Uterus (tissue), 2 donors: ENCODE measurements around the gene CCDC61.

Experiments used
- POLR2A ChIP-seq, 2 donors: fragments of 450-650 bp; IDR thresholded peaks; one replicate each; pipeline ENCODE4 v1.6.1; 2016; ENCODE audit warnings: antibody characterized with exemption in 2 of 2, mild to moderate bottlenecking in 1 of 2, moderate library complexity in 1 of 2
- TF ChIP-seq, protein P1 (sequence below), 4 experiments: fragments of 200-600 bp in 2 of 4; fragments of 450-650 bp in 2 of 4; sonication (generic) in 2 of 4; IDR thresholded peaks; one replicate each; pipeline ENCODE4 v1.5.1; 2016 to 2019; ENCODE audit warnings: antibody characterized with exemption in 4 of 4, mild to moderate bottlenecking in 2 of 4, moderate library complexity in 1 of 4

DNA sequence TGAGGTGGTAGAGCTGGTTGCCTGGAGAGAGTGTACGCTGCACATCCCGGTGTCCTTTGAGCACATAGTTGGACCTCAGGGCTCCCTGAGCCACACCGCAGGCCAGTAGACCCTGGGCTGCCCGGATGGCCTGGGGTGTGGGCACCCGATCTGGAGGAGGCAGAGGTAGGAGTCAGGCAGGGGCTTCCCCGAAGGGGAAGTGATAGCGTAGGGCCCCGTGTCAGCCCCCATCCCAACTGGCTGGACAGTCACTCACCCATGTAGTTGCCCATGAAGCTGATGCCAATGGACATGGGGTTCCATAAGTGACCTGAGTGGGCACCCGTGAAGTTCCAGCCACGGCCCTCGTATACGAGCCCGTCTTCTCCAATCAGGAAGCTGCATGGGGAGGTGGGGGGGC is 24.0 kb downstream of the CCDC61 start:
- TF ChIP-seq, protein P1, sequence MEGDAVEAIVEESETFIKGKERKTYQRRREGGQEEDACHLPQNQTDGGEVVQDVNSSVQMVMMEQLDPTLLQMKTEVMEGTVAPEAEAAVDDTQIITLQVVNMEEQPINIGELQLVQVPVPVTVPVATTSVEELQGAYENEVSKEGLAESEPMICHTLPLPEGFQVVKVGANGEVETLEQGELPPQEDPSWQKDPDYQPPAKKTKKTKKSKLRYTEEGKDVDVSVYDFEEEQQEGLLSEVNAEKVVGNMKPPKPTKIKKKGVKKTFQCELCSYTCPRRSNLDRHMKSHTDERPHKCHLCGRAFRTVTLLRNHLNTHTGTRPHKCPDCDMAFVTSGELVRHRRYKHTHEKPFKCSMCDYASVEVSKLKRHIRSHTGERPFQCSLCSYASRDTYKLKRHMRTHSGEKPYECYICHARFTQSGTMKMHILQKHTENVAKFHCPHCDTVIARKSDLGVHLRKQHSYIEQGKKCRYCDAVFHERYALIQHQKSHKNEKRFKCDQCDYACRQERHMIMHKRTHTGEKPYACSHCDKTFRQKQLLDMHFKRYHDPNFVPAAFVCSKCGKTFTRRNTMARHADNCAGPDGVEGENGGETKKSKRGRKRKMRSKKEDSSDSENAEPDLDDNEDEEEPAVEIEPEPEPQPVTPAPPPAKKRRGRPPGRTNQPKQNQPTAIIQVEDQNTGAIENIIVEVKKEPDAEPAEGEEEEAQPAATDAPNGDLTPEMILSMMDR (IDR thresholded peaks at IDR 0.05) = no peak
- TF ChIP-seq POLR2A (IDR thresholded peaks at IDR 0.05) = no peak
